ENCODE results near the gene MUCL3. TPM values are rescaled to one million over a fixed set of nuclear protein-coding genes. Genes with fewer than 3 reads are reported as not detected.

The MUCL3 gene
- total RNA-seq, 2 experiments from 2014 or later, result not detected

- ChIA-PET POLR2A (no interaction called here), CTCF (no interaction called here)
- Histone ChIP-seq H3K4me1 (ENCODE audit: insufficient read depth, low read length) (peaks cover 11% of the 10 kb centered on the region), H3K27me3 (ENCODE audit: control insufficient read depth in 1 of 2, insufficient read depth in 2 of 2, low read length in 2 of 2) (peaks cover 3 to 4% of the 10 kb centered on the region in 2 experiments), H3K36me3 (ENCODE audit: insufficient read depth, low read length) (no peaks in the 10 kb centered on the region), H3K27ac (ENCODE audit: low read depth in 1 of 2, low read length in 2 of 2) (no peak overlapping the region), H3K9me3 (ENCODE audit: control insufficient read depth in 1 of 2, insufficient read depth in 1 of 2, low read length in 2 of 2) (no peaks in the 10 kb centered on the region), H3K4me3 (ENCODE audit: low read length) (no peak overlapping the region)
- H3K27ac Mint-ChIP-seq, result no peak overlapping the region
- no peaks in the 10 kb centered on the region for H3K9me3 Mint-ChIP-seq
- peaks cover 20% of the 10 kb centered on the region for H3K4me1 Mint-ChIP-seq (ENCODE audit: low read depth)
- no peak overlapping the region for H3K4me3 Mint-ChIP-seq
- H3K36me3 Mint-ChIP-seq (ENCODE audit: low read depth), result no peaks in the 10 kb centered on the region
- DNase-seq, result no peak
- no peak for TF ChIP-seq CTCF (IDR thresholded peaks at IDR 0.05)
- ATAC-seq (ENCODE audit: poor library complexity), result no peak
- intact Hi-C loops (cut with DNase I, micrococcal nuclease), result no loop called here
- peaks cover 32% of the 10 kb centered on the region for H3K27me3 Mint-ChIP-seq
Observed at GRCh38 chr6:30960907-30961673, 20.3 kb downstream of the MUCL3 start.

- ChIA-PET CTCF (no interaction called here), POLR2A (no interaction called here)
- Histone ChIP-seq H3K9me3 (ENCODE audit: control insufficient read depth in 1 of 2, insufficient read depth in 1 of 2, low read length in 2 of 2) (no peaks in the 10 kb centered on the region), H3K27ac (ENCODE audit: low read depth in 1 of 2, low read length in 2 of 2) (no peak overlapping the region), H3K4me3 (ENCODE audit: low read length) (no peak overlapping the region), H3K36me3 (ENCODE audit: insufficient read depth, low read length) (no peaks in the 10 kb centered on the region), H3K4me1 (ENCODE audit: insufficient read depth, low read length) (peaks cover 8% of the 10 kb centered on the region), H3K27me3 (ENCODE audit: control insufficient read depth in 1 of 2, insufficient read depth in 2 of 2, low read length in 2 of 2) (peaks cover 3 to 4% of the 10 kb centered on the region in 2 experiments)
- Mint-ChIP-seq H3K27ac (no peak overlapping the region), H3K36me3 (ENCODE audit: low read depth) (no peaks in the 10 kb centered on the region), H3K9me3 (no peaks in the 10 kb centered on the region), H3K4me1 (ENCODE audit: low read depth) (peaks cover 8% of the 10 kb centered on the region), H3K4me3 (no peak overlapping the region), H3K27me3 (peaks cover 28% of the 10 kb centered on the region)
- intact Hi-C loops (cut with DNase I, micrococcal nuclease), result no loop called here
- ATAC-seq (ENCODE audit: poor library complexity), result no peak
- no peak for DNase-seq
- TF ChIP-seq CTCF (IDR thresholded peaks at IDR 0.05), result no peak
Observed at GRCh38 chr6:30962716-30963115, 21.9 kb downstream of the MUCL3 start.

GRCh38 chr6:30963641-30964040, 22.9 kb downstream of the MUCL3 start:
- no peaks in the 10 kb centered on the region for H3K36me3 Mint-ChIP-seq (ENCODE audit: low read depth)
- no peak for ATAC-seq (ENCODE audit: poor library complexity)
- no peaks in the 10 kb centered on the region for H3K9me3 Mint-ChIP-seq
- H3K27ac ChIP-seq (ENCODE audit: low read depth in 1 of 2, low read length in 2 of 2), result no peak overlapping the region
- H3K4me3 ChIP-seq (ENCODE audit: low read length), result no peak overlapping the region
- no peak for DNase-seq
- H3K9me3 ChIP-seq (ENCODE audit: control insufficient read depth in 1 of 2, insufficient read depth in 1 of 2, low read length in 2 of 2), result no peaks in the 10 kb centered on the region
- H3K4me1 Mint-ChIP-seq (ENCODE audit: low read depth), result peaks cover 8% of the 10 kb centered on the region
- ChIA-PET CTCF (no interaction called here), POLR2A (no interaction called here)
- H3K4me3 Mint-ChIP-seq, result no peak overlapping the region
- peaks cover 8% of the 10 kb centered on the region for H3K4me1 ChIP-seq (ENCODE audit: insufficient read depth, low read length)
- no peaks in the 10 kb centered on the region for H3K36me3 ChIP-seq (ENCODE audit: insufficient read depth, low read length)
- TF ChIP-seq CTCF (IDR thresholded peaks at IDR 0.05), result no peak
- peaks cover 25% of the 10 kb centered on the region for H3K27me3 Mint-ChIP-seq
- H3K27ac Mint-ChIP-seq, result no peak overlapping the region
- intact Hi-C loops (cut with DNase I, micrococcal nuclease), result no loop called here
- peaks cover 3 to 4% of the 10 kb centered on the region in 2 experiments for H3K27me3 ChIP-seq (ENCODE audit: control insufficient read depth in 1 of 2, insufficient read depth in 2 of 2, low read length in 2 of 2)
